ENCODE measurements around the gene NRAS. TPM values are rescaled to one million over a fixed set of nuclear protein-coding genes. Genes with fewer than 3 reads are reported as not detected.
A peak's percentile ranks its signal among the peaks of the same experiment; 100 is the strongest.
"Not testable (repeated sequence)": the region's sequence is repeated elsewhere in the genome, so short reads cannot be mapped to it uniquely, and the experiment has no call there.

NRAS gene
- polyA plus RNA-seq: 30.6 TPM

GRCh38 chr1:114716304-114717170 lies at the start of gene NRAS:
TSS of gene NRAS (minus strand) at chr1:114716771. CDS start at chr1:114716160, 611 bp downstream.
- Mint-ChIP-seq H3K36me3 (no peaks in the 10 kb centered on the region), H3K27me3 (no peaks in the 10 kb centered on the region), H3K4me3 (peak within 1 kb of the TSS; percentile 91 to 99 (median 96)), H3K4me1 (peaks cover 13 to 27% (median 14%) of the 10 kb centered on the region in 3 donors), H3K9me3 (no peaks in the 10 kb centered on the region), H3K27ac (peak within 1 kb of the TSS; percentile 99)

DNA sequence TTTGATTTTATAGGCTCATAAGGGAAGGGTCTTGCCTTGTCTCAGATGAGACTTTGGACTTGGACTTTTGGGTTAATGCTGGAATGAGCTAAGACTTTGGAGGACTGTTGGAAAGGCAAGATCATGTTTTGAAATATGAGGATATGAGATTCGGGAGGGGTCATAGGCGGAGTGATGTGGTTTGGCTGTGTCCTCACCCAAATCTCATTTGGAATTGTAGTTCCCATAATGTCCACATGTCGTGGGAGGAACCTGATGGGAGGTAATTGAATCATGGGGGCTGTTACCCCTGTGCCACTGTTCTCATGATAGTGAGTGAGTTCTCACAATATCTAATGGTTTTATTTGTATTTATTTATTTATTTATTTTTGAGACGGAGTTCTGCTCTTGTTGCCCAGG lies 48.1 kb upstream of the NRAS start:
- Mint-ChIP-seq H3K27ac (peak overlapping the region in 1 of 3 donors; percentile 82), H3K36me3 (peaks cover 3% of the 10 kb centered on the region), H3K4me1 (no peaks in the 10 kb centered on the region)

DNA sequence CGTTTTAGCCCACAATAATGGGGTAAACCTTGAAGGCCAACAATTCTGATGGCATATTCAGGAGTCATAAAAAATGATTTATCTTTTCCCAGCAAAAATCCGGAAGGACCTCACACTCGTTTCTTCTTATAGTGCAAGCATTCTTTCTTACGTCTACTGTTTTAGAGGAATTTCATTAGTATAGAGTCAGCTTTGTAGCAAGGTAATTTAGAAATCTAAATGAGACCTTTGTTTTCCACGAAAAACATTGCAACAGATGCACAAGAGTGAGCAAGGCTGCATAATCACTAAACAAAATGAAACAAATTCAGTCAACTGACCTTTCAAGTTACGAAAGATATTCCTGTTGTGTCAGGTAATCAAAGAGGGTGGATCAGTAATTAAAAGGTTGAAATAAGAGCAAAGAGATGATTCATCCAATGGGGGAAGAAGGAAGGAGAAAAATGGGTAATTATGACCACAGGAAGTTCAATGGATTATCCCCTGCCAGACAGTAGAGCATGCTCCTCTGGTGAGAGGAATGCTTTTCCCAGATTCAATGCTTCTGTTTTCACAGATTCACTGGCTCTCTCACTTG lies 41.8 kb upstream of the NRAS start:
- Mint-ChIP-seq H3K27ac (peak overlapping the region; percentile 100), H3K4me3 (peak overlapping the region; percentile 99 to 100 (median 100)), H3K36me3 (peaks cover 3% of the 10 kb centered on the region), H3K9me3 (peaks cover 0 to 5% (median 1%) of the 10 kb centered on the region in 3 donors), H3K4me1 (peaks cover 40 to 42% (median 40%) of the 10 kb centered on the region in 3 donors), H3K27me3 (no peaks in the 10 kb centered on the region)

More for the DNA sequence above, 48.1 kb upstream of the NRAS start:
- Mint-ChIP-seq H3K4me3 (peak overlapping the region in 1 of 4 donors; percentile 46), H3K9me3 (peaks cover 0 to 7% (median 0%) of the 10 kb centered on the region in 3 donors), H3K27me3 (no peaks in the 10 kb centered on the region)

- Mint-ChIP-seq H3K9me3 (peaks cover 0 to 1% (median 0%) of the 10 kb centered on the region in 3 donors), H3K4me3 (peak within 1 kb of the TSS; percentile 99 to 100 (median 100)), H3K36me3 (peaks cover 3% of the 10 kb centered on the region), H3K27ac (peak within 1 kb of the TSS; percentile 100), H3K27me3 (no peaks in the 10 kb centered on the region), H3K4me1 (peaks cover 44 to 47% (median 46%) of the 10 kb centered on the region in 3 donors)
These were observed 41.1 kb upstream of the NRAS start, which contains the start of gene CSDE1 for GRCh38 chr1:114757455-114758255. TSS of gene CSDE1 (minus strand) at chr1:114757984. CDS start at chr1:114739890, 18,094 bp downstream.

GRCh38 chr1:114756949-114757454 lies 40.4 kb upstream of the NRAS start:
- Mint-ChIP-seq H3K4me3 (peak overlapping the region; percentile 99 to 100 (median 100)), H3K27me3 (no peaks in the 10 kb centered on the region), H3K36me3 (peaks cover 3% of the 10 kb centered on the region), H3K9me3 (peaks cover 0 to 1% (median 0%) of the 10 kb centered on the region in 3 donors), H3K27ac (peak overlapping the region; percentile 100), H3K4me1 (peaks cover 50 to 54% (median 53%) of the 10 kb centered on the region in 3 donors)

DNA sequence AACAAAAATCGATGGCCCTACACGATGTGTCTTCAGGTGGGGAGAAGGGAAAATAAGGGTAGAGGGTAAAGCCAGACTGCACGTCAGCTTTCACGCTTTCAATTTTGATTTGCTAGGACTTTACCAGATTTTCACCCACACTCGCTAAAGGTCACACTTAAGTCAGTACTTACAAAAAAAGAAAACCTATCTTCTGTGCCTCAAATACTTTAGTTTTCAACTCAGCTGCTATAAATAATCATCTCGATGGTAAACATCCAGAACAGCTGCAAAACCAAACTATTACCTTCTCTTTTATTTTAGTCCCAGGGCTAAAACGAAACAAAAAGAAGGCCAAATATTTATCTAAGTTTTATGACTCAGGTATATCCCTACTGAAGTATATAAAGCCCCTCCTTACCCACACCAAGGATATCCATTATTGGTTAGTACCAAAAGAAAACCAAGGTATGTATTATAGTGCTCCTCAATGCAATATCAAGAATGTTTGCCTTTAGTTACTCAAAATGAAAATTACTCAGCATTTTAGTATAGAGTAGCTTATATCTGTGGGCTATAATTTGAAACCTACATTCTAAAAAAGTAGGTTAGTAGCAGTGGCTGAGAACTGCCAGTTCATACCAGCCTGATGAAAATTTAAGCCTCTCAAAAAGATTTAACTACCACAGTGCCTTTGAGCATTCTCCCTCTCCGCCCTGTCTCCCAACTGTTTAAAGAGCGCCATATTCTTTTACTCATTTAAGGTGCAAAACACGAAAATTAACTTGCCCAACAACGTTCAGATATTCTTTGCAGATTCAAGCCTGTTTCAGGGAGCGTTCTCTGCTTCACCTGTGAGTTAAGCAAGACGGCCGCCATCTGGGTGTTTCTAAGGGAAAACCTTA lies 39.7 kb upstream of the NRAS start:
- Mint-ChIP-seq H3K4me1 (peaks cover 58 to 60% (median 59%) of the 10 kb centered on the region in 3 donors), H3K4me3 (peak overlapping the region; percentile 99 to 100 (median 100)), H3K27ac (peak overlapping the region; percentile 59 to 100 (median 100)), H3K27me3 (no peaks in the 10 kb centered on the region), H3K9me3 (peaks cover 0 to 1% (median 0%) of the 10 kb centered on the region in 3 donors), H3K36me3 (peaks cover 3% of the 10 kb centered on the region)

GRCh38 chr1:114755006-114755931 lies 38.7 kb upstream of the NRAS start:
- peak overlapping the region; percentile 99 to 100 (median 100) for H3K4me3 Mint-ChIP-seq

DNA sequence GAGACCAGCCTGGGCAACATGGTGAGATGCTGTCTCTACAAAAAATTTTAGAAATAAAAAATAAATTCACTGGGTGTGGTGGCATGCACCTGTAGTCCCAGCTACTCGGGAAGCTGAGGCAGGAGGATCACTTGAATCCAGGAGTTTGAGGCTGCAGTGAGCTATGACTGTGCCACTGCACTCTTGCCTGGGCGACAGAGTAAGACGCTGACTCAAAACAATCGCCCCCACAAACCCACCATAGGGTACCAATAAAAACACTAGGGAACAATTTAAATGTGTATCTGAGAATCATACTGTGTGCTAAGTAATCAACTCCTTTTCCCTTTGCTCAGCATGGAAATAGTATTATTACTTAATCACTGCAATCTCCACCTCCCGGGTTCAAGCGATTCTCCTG lies 37.1 kb upstream of the NRAS start:
- Mint-ChIP-seq H3K27ac (peak overlapping the region in 2 of 3 donors; percentile 53 to 100), H3K4me3 (peak overlapping the region in 2 of 4 donors; percentile 71 to 87), H3K4me1 (peaks cover 70 to 79% (median 78%) of the 10 kb centered on the region in 3 donors)
- not testable (repeated sequence) for H3K9me3 Mint-ChIP-seq, H3K36me3 Mint-ChIP-seq, H3K27me3 Mint-ChIP-seq

More at GRCh38 chr1:114755006-114755931, 38.7 kb upstream of the NRAS start:
- H3K27ac Mint-ChIP-seq: peak overlapping the region; percentile 59 to 100 (median 100)
- H3K4me1 Mint-ChIP-seq: peaks cover 63 to 69% (median 68%) of the 10 kb centered on the region in 3 donors
- H3K36me3 Mint-ChIP-seq: peaks cover 3% of the 10 kb centered on the region
- no peaks in the 10 kb centered on the region for H3K27me3 Mint-ChIP-seq
- peaks cover 0 to 1% (median 0%) of the 10 kb centered on the region in 3 donors for H3K9me3 Mint-ChIP-seq

DNA sequence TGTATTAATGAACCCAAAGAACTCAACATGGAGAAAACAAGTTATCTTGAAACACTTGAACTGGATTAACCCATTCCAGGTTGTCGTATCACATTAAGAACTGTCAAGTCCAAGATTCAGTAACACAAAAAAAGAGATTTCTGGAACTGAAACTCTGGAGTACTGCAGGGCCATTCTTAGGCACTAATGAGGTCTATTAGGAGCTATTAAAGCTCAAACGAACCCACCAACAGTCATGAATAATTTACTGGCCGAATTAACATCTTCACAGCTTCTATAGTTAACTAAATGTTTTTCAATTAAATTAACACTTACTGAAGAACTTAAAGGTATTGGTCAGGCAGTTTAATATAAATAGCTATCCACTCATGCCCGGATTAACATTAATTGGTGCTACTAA lies 36.6 kb upstream of the NRAS start:
- Mint-ChIP-seq H3K9me3 (no peaks in the 10 kb centered on the region), H3K27me3 (no peaks in the 10 kb centered on the region), H3K4me1 (peaks cover 70 to 82% (median 77%) of the 10 kb centered on the region in 3 donors), H3K4me3 (peak overlapping the region in 2 of 4 donors; percentile 28 to 87), H3K27ac (no peak overlapping the region), H3K36me3 (peaks cover 3% of the 10 kb centered on the region)

GRCh38 chr1:114750780-114751179 lies 34.2 kb upstream of the NRAS start:
- peaks cover 4% of the 10 kb centered on the region for H3K36me3 Mint-ChIP-seq
- no peaks in the 10 kb centered on the region for H3K27me3 Mint-ChIP-seq
- peak overlapping the region in 1 of 3 donors; percentile 81 for H3K27ac Mint-ChIP-seq
- H3K4me3 Mint-ChIP-seq: no peak overlapping the region
- H3K9me3 Mint-ChIP-seq: no peaks in the 10 kb centered on the region
- H3K4me1 Mint-ChIP-seq: peaks cover 61 to 80% (median 71%) of the 10 kb centered on the region in 3 donors

DNA sequence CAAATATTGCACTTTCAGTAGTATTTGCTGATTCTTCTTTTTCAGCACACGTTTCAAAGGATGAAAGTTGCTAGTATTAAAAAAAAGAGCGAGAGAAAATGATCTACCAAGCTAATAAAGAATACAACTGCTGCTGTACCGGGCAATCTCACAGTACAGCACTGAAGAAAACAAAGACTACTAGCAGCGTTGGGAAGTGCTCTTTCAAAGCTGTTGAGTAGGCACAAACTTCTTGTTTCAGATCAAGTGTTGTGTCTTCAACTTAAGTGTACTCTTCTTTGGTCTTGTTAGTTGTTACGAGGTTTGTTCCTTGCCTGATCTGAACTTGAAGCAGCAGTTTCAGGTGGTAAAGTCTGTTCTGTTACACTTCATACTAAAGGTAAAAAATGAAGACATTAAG lies 33.3 kb upstream of the NRAS start:
- Mint-ChIP-seq H3K4me1 (peaks cover 56 to 75% (median 73%) of the 10 kb centered on the region in 3 donors), H3K9me3 (no peaks in the 10 kb centered on the region), H3K36me3 (peaks cover 4% of the 10 kb centered on the region), H3K4me3 (no peak overlapping the region), H3K27me3 (no peaks in the 10 kb centered on the region), H3K27ac (no peak overlapping the region)

DNA sequence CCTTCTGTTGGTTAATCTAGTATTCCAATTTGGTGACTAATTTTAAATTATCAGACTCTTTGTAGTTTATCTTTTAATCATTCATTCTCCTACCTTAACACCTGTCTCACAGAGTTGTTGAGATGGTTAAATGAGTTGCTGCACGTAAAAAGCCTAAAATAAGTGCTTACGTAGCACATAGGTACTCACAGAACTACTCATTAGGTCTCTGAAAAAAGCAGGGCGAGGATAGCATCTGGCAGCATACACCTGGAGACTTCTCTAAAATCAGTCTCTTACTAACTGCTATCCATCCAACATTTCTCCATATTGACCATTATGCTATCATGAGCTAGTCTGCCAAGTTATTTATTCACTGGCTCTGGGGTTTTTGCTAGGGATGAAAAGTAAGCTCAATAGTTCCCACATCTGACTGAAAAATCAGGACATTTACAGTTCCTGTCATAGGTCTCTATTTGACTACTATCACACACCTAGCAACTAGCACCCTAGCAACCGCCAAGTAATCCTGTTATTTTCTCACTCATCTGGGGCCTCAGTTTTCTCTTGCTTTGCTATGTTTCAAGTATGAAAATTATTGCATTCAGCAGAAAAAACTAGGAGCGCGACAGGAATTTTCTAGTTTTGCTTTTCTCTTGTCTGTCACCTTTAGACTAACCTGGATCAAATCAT lies 30.0 kb upstream of the NRAS start:
- peak overlapping the region in 1 of 3 donors; percentile 13 for H3K27ac Mint-ChIP-seq
- H3K27me3 Mint-ChIP-seq: no peaks in the 10 kb centered on the region
- no peaks in the 10 kb centered on the region for H3K9me3 Mint-ChIP-seq
- no peak overlapping the region for H3K4me3 Mint-ChIP-seq
- H3K36me3 Mint-ChIP-seq: peaks cover 2% of the 10 kb centered on the region
- H3K4me1 Mint-ChIP-seq: peaks cover 42 to 57% (median 53%) of the 10 kb centered on the region in 3 donors
